Activated naive CD4-positive, alpha-beta T cell treated with anti-CD3 and anti-CD28 coated beads, Interleukin-2, amount 10 ng/mL, durations not matched to agents 7 days and 5 days (primary cell): ENCODE results near the gene TNFSF13.
A peak's percentile ranks its signal among the peaks of the same experiment; 100 is the strongest.
"Not testable (repeated sequence)": the region's sequence is repeated elsewhere in the genome, so short reads cannot be mapped to it uniquely, and the experiment has no call there.

Experiments used
- CTCF ChIA-PET: fragments of 350-600 bp; sonication (Branson Sonifier 250); formaldehyde crosslinking; loops from one replicate; lab custom pipeline; 2021; ENCODE audit warnings: antibody characterized with exemption; lab: Charles Lee
- DNase-seq: peaks from one replicate; pipeline ENCODE4 v3.0.0-alpha.2; 2020
- H3K27ac Mint-ChIP-seq: one replicate; pipeline ENCODE4 v1.8.0; 2021; ENCODE audit warnings: mild to moderate bottlenecking, moderate library complexity, mixed read lengths
- H3K27me3 Mint-ChIP-seq: one replicate; pipeline ENCODE4 v1.8.0; 2021; ENCODE audit warnings: mild to moderate bottlenecking, mixed read lengths
- H3K36me3 Mint-ChIP-seq: one replicate; pipeline ENCODE4 v1.8.0; 2021; ENCODE audit warnings: mixed read lengths
- H3K4me1 Mint-ChIP-seq: one replicate; pipeline ENCODE4 v1.8.0; 2021; ENCODE audit warnings: mixed read lengths
- H3K4me3 Mint-ChIP-seq: one replicate; pipeline ENCODE4 v1.8.0; 2021; ENCODE audit warnings: mild to moderate bottlenecking, moderate library complexity, mixed read lengths
- H3K9me3 Mint-ChIP-seq: one replicate; pipeline ENCODE4 v1.8.0; 2021; ENCODE audit warnings: mixed read lengths

TNFSF13 gene

GRCh38 chr17:7583253-7584109 is 24.9 kb downstream of the TNFSF13 start, which contains the start of gene MPDU1:
Gene MPDU1, plus strand, starts transcription at chr17:7583852. Its CDS starts 11 bp downstream, at chr17:7583863.
- DNase-seq: peak; percentile 96
- no peaks in the 10 kb centered on the region for H3K27me3 Mint-ChIP-seq
- peaks cover 71% of the 10 kb centered on the region for H3K4me1 Mint-ChIP-seq
- peak within 1 kb of the TSS; percentile 99 for H3K27ac Mint-ChIP-seq
- peak within 1 kb of the TSS; percentile 94 for H3K4me3 Mint-ChIP-seq
- H3K36me3 Mint-ChIP-seq: peaks cover 46% of the 10 kb centered on the region
- no peaks in the 10 kb centered on the region for H3K9me3 Mint-ChIP-seq
- CTCF ChIA-PET: interaction anchor here (0.8 to 1.8 kb wide), 6 partner anchors 11 to 147 kb away, joined by 3 to 10 read pairs (median 4); partner anchors contain the start of genes FXR2, SENP3 and WRAP53

GRCh38 chr17:7586673-7587419 is 28.3 kb downstream of the TNFSF13 start:
- H3K36me3 Mint-ChIP-seq: peaks cover 38% of the 10 kb centered on the region
- no peaks in the 10 kb centered on the region for H3K27me3 Mint-ChIP-seq
- CTCF ChIA-PET: interaction anchor here (0.9 to 2.4 kb wide), 4 partner anchors 9 to 101 kb away, joined by 4 to 13 read pairs (median 9); partner anchors contain the start of genes SENP3, TP53 and WRAP53
- peak overlapping the region; percentile 67 for H3K27ac Mint-ChIP-seq
- peaks cover 38% of the 10 kb centered on the region for H3K4me1 Mint-ChIP-seq
- DNase-seq: no peak
- H3K9me3 Mint-ChIP-seq: no peaks in the 10 kb centered on the region
- no peak overlapping the region for H3K4me3 Mint-ChIP-seq

DNA sequence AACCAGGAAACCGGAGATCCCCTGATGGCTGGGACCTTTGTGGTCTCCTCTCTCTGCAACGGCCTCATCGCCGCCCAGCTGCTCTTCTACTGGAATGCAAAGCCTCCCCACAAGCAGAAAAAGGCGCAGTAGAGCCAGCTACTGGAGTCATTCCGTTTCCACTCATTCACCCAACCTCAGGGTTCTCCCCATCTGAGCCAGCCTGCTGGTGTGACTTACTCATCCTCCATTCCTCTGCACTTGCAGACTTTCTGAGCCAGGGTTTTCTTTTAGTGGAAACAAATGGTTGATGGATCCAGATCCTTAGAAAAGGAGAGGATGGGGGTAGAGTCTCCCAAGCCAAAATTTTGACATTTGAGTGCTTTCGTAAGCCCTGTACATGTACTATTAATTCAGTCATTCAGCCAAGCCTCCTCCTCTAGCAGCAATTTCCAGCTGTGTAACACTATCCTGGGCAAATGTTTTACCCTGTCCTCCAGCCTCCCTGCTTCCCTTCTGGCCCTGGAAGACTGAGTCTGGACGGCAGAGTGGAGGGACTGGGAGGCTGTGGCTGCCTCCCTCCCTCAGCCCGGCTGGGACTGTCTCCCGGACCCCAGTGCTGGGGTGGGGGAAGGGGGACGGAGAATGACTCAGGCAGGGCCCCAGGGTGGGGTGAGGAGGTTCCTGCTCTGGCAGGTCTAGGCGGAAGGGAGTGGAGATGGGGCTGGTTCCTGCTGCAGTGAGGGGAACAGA is 29.0 kb downstream of the TNFSF13 start:
- H3K27me3 Mint-ChIP-seq: no peaks in the 10 kb centered on the region
- H3K36me3 Mint-ChIP-seq: peaks cover 39% of the 10 kb centered on the region
- H3K4me3 Mint-ChIP-seq: no peak overlapping the region
- H3K9me3 Mint-ChIP-seq: no peaks in the 10 kb centered on the region
- CTCF ChIA-PET: interaction anchor here (0.9 to 2.4 kb wide), 2 partner anchors 13 to 27 kb away, joined by 4 to 10 read pairs; partner anchors contain the start of gene SENP3
- H3K27ac Mint-ChIP-seq: peak overlapping the region; percentile 67
- peaks cover 31% of the 10 kb centered on the region for H3K4me1 Mint-ChIP-seq
- no peak for DNase-seq

- Mint-ChIP-seq H3K4me3 (no peak overlapping the region), H3K9me3 (no peaks in the 10 kb centered on the region), H3K27me3 (no peaks in the 10 kb centered on the region), H3K27ac (no peak overlapping the region), H3K4me1 (peaks cover 23% of the 10 kb centered on the region), H3K36me3 (peaks cover 42% of the 10 kb centered on the region)
- no peak for DNase-seq
- CTCF ChIA-PET: interaction anchor here (0.9 to 2.6 kb wide), 13 partner anchors 8 to 233 kb away, joined by 3 to 22 read pairs (median 4); partner anchors contain the start of gene TMEM95
These were observed 30.1 kb downstream of the TNFSF13 start for GRCh38 chr17:7588553-7589203.

GRCh38 chr17:7589204-7589868 is 30.8 kb downstream of the TNFSF13 start:
- peak; percentile 80 for DNase-seq
- no peak overlapping the region for H3K27ac Mint-ChIP-seq
- peaks cover 22% of the 10 kb centered on the region for H3K4me1 Mint-ChIP-seq
- no peak overlapping the region for H3K4me3 Mint-ChIP-seq
- CTCF ChIA-PET: interaction anchor here (0.9 to 2.6 kb wide), 17 partner anchors 9 to 544 kb away, joined by 3 to 22 read pairs (median 4); partner anchors contain the start of genes FXR2 and TMEM95
- H3K27me3 Mint-ChIP-seq: no peaks in the 10 kb centered on the region
- H3K36me3 Mint-ChIP-seq: peaks cover 47% of the 10 kb centered on the region
- no peaks in the 10 kb centered on the region for H3K9me3 Mint-ChIP-seq

DNA sequence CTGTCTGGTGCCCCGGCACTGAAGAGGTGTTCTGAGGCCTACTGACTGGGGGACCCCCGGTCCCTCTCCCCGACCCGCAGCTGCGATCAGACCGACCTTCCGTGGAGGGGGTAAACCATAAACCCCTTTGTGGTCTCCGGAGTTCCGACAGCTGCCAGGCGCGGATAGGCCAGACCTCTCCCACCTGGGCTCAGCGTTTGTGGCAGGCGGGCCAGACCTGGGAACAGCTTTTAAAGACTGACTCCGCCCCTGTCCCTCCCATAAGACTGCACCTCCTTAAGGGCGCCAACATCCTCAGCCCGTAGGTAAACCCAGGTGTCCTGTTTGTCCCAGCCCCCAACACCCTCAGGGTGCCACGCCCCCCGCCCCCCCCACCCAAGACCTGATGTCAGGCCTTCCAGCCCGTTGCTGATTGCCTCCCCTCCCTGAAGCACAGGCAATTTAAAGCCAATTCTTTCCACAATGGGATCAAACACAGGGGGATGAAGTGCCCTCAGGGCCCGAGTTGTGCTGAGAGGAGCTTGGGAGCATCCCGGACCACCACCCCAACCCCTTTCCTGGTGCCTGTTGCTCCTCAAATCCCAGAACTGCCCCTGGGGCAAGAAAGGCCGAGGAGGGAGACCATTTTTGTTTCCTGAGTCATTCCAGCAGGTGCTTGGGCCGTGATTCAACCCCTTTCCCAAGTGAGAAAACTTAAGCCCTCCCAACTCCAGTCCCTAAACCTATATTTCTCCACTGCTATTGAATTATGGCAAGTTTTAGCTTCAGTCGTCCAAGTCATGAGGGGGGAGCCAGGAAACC is 31.5 kb downstream of the TNFSF13 start, which contains the start of gene SOX15:
Gene SOX15 (minus strand): TSS at position 204 of the 801 bp plus-strand sequence. CDS start 418 bp downstream, outside the sequence.
- Mint-ChIP-seq H3K4me3 (no peak within 1 kb of the TSS), H3K27ac (peak within 1 kb of the TSS; percentile 74), H3K4me1 (peaks cover 15% of the 10 kb centered on the region), H3K36me3 (peaks cover 48% of the 10 kb centered on the region), H3K9me3 (no peaks in the 10 kb centered on the region), H3K27me3 (no peaks in the 10 kb centered on the region)
- no peak for DNase-seq
- CTCF ChIA-PET: interaction anchor here (1.0 to 2.6 kb wide), 17 partner anchors 10 to 545 kb away, joined by 3 to 22 read pairs (median 4); partner anchors contain the start of genes FXR2 and TMEM95

DNA sequence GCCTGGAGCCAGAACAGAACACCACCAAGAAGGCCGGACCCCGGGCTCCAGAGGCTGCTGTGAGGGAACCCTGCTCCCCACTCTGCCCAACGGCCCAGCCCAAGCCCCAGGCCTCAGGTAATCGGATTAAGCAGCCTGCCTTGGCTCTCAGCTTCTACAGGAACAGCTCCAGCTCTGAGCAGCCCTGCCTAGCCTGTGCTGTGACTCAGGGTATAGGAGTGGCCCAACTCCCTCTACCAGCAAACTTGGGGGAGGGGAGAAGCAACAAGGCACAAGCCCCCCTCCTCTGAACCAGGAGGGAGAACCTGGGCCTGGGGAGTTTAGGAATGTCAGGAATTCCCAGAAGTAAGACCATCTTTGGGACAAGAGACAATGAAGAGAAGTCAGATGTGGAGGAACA is 32.2 kb downstream of the TNFSF13 start:
- Mint-ChIP-seq H3K27me3 (no peaks in the 10 kb centered on the region), H3K27ac (peak overlapping the region; percentile 74), H3K9me3 (no peaks in the 10 kb centered on the region), H3K36me3 (peaks cover 53% of the 10 kb centered on the region), H3K4me3 (no peak overlapping the region), H3K4me1 (peaks cover 8% of the 10 kb centered on the region)
- CTCF ChIA-PET: interaction anchor here (1.1 to 2.6 kb wide), 6 partner anchors 10 to 235 kb away, joined by 3 to 22 read pairs (median 10); partner anchors contain the start of genes FXR2 and TMEM95
- no peak for DNase-seq

- peaks cover 57% of the 10 kb centered on the region for H3K36me3 Mint-ChIP-seq
- DNase-seq: no peak
- no peak overlapping the region for H3K4me3 Mint-ChIP-seq
- no peaks in the 10 kb centered on the region for H3K9me3 Mint-ChIP-seq
- CTCF ChIA-PET: no interaction called here
- H3K27me3 Mint-ChIP-seq: no peaks in the 10 kb centered on the region
- H3K4me1 Mint-ChIP-seq: peaks cover 6% of the 10 kb centered on the region
- H3K27ac Mint-ChIP-seq: no peak overlapping the region
These were observed 33.0 kb downstream of the TNFSF13 start for GRCh38 chr17:7591596-7591995.

DNA sequence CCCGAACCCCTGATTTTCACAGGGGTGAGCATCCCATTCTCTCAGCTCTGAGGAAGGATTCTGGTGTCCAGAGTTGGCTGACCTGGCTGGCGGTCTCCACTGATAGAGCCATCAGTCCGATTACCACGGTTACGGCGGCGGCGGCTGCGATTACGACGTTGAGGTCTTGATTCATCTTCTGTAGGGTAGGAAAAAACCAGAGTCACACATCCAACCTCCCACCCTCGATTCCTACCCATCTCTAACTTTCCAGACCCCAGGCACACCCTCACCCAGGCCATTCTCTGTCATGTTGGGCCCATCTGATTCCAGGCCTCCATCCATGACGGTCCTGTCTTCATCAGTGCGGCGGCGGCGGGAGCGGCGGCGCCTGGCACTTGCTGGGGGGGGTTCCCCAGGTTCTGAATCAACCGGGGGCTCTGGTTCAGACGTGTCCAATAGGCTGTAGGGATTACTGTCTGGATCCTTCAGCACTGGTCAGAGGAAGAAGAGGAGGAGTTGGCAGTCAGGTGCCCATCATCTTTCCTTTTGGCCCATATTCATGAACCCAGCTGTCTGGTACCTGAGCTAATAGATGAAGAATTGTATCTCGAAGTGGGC is 34.0 kb downstream of the TNFSF13 start:
- peaks cover 62% of the 10 kb centered on the region for H3K36me3 Mint-ChIP-seq
- no peak for DNase-seq
- H3K4me3 Mint-ChIP-seq: no peak overlapping the region
- CTCF ChIA-PET: no interaction called here
- no peaks in the 10 kb centered on the region for H3K27me3 Mint-ChIP-seq
- H3K4me1 Mint-ChIP-seq: peaks cover 2% of the 10 kb centered on the region
- H3K9me3 Mint-ChIP-seq: no peaks in the 10 kb centered on the region
- no peak overlapping the region for H3K27ac Mint-ChIP-seq

- Mint-ChIP-seq H3K36me3 (peaks cover 55% of the 10 kb centered on the region), H3K4me1 (no peaks in the 10 kb centered on the region), H3K9me3 (no peaks in the 10 kb centered on the region), H3K27ac (no peak overlapping the region), H3K27me3 (no peaks in the 10 kb centered on the region), H3K4me3 (no peak overlapping the region)
- CTCF ChIA-PET: interaction anchor here (0.9 kb wide), 1 partner anchor 237 kb away, joined by 3 read pairs; no protein-coding TSS in a partner anchor
- no peak for DNase-seq
These were observed 34.7 kb downstream of the TNFSF13 start for GRCh38 chr17:7593296-7593695.

- H3K9me3 Mint-ChIP-seq, CTCF ChIA-PET, H3K4me1 Mint-ChIP-seq, DNase-seq, H3K27ac Mint-ChIP-seq, H3K4me3 Mint-ChIP-seq, H3K27me3 Mint-ChIP-seq: not testable (repeated sequence)
- peaks cover 54% of the 10 kb centered on the region for H3K36me3 Mint-ChIP-seq
These were observed 39.0 kb downstream of the TNFSF13 start for GRCh38 chr17:7597561-7597960.
